RWPE1 (cell line): ENCODE data around the gene IL15RA.
A peak's percentile ranks its signal among the peaks of the same experiment; 100 is the strongest.

Experiments
- CTCF ChIA-PET: fragments of 350-600 bp; sonication (Branson Sonifier 250); formaldehyde crosslinking; extraction: SDS; loops from one replicate; lab custom pipeline; 2021; lab: Yijun Ruan, JAX
- POLR2A ChIA-PET: fragments of 400-600 bp; formaldehyde crosslinking; extraction: SDS; loops from one replicate; lab custom pipeline; 2020; ENCODE audit warnings: antibody characterized with exemption; ENCODE audit not compliant: low non-redundant PET; lab: Yijun Ruan, JAX
- DNase-seq: peaks from one replicate; pipeline ENCODE4 v3.0.0; 2012; ENCODE audit warnings: low spot score
- H3K27ac ChIP-seq: fragments of 450-650 bp; 2 replicates; pipeline ENCODE4 v1.5.1; 2017
- CTCF ChIP-seq: fragments of 450-650 bp; conservative IDR thresholded peaks from 2 replicates; pipeline ENCODE4 v1.5.1; 2017; ENCODE audit warnings: low read depth, mild to moderate bottlenecking

IL15RA gene

GRCh38 chr10:5935628-5936027 is 41.7 kb downstream of the IL15RA start:
- POLR2A ChIA-PET: no interaction called here
- CTCF ChIA-PET: interaction anchor here (0.7 kb wide), 1 partner anchor 306 kb away, joined by 4 read pairs; no protein-coding TSS in a partner anchor
- TF ChIP-seq CTCF: no peak
- no peak overlapping the region for H3K27ac ChIP-seq
- no peak for DNase-seq

GRCh38 chr10:5933909-5934546 is 43.3 kb downstream of the IL15RA start:
- TF ChIP-seq CTCF: no peak

GRCh38 chr10:5932345-5932744 is 45.0 kb downstream of the IL15RA start:
- CTCF ChIA-PET: interaction anchor here (0.9 kb wide), 1 partner anchor 249 kb away, joined by 3 read pairs; no protein-coding TSS in a partner anchor

More at GRCh38 chr10:5933909-5934546, 43.3 kb downstream of the IL15RA start:
- no peak overlapping the region for H3K27ac ChIP-seq
- ChIA-PET POLR2A (no interaction called here), CTCF (no interaction called here)
- no peak for DNase-seq

GRCh38 chr10:5930272-5930671 is 47.1 kb downstream of the IL15RA start:
- ChIA-PET POLR2A (no interaction called here), CTCF (interaction anchor here (0.7 kb wide), 1 partner anchor 13 kb away, joined by 6 read pairs; no protein-coding TSS in a partner anchor)
- no peak for DNase-seq
- TF ChIP-seq CTCF: no peak
- H3K27ac ChIP-seq: peak overlapping the region; percentile 16; the same call in 1 of the 2 replicates

More at GRCh38 chr10:5932345-5932744, 45.0 kb downstream of the IL15RA start:
- POLR2A ChIA-PET: interaction anchor here (0.6 kb wide), 1 partner anchor 88 kb away, joined by 6 read pairs; no protein-coding TSS in a partner anchor
- no peak overlapping the region for H3K27ac ChIP-seq
- no peak for TF ChIP-seq CTCF
- no peak for DNase-seq

- ChIA-PET CTCF (no interaction called here), POLR2A (no interaction called here)
- H3K27ac ChIP-seq: no peak overlapping the region
- TF ChIP-seq CTCF: no peak
- no peak for DNase-seq
Observed at GRCh38 chr10:5929442-5929841, 47.9 kb downstream of the IL15RA start.

GRCh38 chr10:5927306-5927705 is 50.0 kb downstream of the IL15RA start:
- CTCF ChIA-PET: no interaction called here
- POLR2A ChIA-PET: no interaction called here
- TF ChIP-seq CTCF: no peak
- DNase-seq: no peak
- H3K27ac ChIP-seq: no peak overlapping the region
